HL-60 (cell line): Measurements from ENCODE around the gene HEATR9.

Experiments used
- CTCF ChIP-seq: IDR thresholded peaks from one replicate; pipeline ENCODE4 v1.5.1; 2011; ENCODE audit warnings: low read length, control low read depth, inconsistent platforms; ENCODE audit not compliant: insufficient read depth
- REST ChIP-seq: IDR thresholded peaks from 2 replicates; pipeline ENCODE4 v1.6.1; 2012; ENCODE audit warnings: low read depth; ENCODE audit not compliant: insufficient replicate concordance

- no peak for TF ChIP-seq REST
- TF ChIP-seq CTCF = no peak
These were observed 3.8 kb downstream of the HEATR9 start for GRCh38 chr17:35864853-35865252.
